ENCODE measurements around the gene ST6GALNAC5.
"Not testable (repeated sequence)": the region's sequence is repeated elsewhere in the genome, so short reads cannot be mapped to it uniquely, and the experiment has no call there.

Gene ST6GALNAC5

DNA sequence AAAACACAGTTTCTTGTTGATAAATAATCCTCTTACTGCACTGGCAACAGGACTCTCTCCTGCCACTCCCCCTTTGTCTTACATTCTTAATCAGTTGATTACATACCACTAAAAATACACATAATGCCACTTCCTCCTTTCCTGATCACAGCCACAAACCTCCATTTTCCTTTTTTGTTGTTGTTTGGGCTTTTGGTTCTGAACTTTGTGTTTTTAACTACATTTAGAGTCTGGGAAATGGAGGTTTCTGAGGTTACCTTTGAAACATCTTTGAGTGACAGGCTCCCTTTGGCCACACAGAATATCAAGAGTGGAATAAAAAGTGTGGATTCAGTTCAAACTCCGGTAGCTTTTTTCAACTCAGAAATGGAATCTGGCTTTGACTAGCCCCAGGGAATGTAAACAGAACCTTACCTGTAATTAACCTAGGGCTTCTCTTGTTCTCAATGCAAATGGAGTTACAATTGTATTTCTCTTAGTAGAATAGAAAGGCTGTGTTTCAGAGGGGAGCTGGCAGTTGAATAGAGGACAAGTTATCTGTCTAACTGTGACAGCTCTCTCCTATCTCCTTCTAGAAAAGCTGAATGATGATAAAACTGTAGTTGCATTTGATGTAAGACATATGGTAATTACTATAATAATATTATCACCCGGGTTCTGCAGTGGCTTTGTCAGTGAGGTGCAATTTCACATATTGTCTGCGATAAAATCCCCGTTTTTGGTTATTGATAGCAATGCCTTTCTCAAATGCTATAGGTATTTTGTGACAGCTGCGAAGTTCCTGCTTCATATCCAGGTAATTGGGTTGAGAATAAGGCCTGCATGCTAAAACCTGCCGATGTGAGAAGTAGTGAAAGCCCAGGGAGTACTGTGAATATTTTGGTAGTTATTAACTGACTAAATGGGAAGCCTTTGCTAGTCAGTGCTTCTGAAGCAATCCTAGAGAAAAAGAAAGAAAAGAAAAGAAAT is 66.9 kb downstream of the ST6GALNAC5 start:
- no peak overlapping the region for H3K4me3 ChIP-seq (ENCODE audit: low read depth, low read length)

DNA sequence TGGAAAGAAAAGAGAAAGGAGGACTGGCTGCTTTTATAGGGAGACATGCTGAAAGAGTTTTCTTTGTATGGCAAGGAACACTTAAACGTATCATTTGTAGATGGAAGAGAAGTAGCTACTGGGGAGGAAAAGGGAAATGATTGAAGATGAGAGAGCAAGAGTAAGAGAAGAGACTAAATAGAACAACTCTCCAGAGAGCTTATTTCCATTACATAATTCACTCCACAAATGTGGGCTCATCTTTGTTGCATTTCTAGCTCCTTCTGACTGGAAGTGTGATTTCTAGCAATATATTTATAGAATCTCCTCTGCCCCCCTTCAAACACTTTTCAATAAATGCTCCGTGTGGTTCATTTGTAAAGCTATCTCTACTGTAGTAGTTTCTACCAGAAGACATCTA is 71.0 kb downstream of the ST6GALNAC5 start:
- H3K4me3 ChIP-seq (ENCODE audit: low read depth, low read length), result no peak overlapping the region

DNA sequence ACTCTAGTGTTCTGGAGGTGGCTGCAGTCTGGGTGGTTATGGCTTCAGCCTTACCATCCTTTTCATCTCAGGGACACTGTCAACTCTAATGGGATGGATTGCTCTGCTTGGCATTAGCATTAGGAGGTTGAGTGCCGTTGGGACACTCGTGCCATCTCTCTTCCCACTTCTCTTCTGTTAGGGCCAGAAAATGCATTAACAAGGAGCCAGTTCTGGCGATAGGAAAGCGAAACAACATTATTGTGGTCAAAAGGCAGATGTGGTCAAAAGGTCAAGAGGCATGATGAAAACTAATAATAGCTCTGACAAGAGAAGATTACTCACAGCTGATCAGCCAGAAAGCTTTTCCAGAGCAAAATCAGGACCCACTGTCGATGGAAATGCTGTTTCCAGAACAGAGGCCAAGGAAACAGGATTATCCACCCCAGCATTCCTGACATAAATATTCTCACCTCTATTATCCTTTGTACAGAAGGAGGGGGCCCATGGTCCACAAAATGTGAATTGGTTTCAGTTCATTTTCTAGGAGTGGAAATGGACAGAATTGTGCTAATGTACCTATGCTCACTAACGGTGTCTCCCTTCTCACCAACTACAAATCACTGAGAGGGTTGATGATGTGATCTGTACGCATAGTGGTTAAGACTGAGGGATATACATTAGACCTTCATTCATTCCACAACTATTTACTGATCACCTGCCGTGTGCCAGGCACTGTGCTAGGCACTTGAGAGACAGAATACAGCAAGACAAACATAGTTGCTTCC is 72.0 kb downstream of the ST6GALNAC5 start:
- no peak overlapping the region for H3K4me3 ChIP-seq (ENCODE audit: low read depth, low read length)

DNA sequence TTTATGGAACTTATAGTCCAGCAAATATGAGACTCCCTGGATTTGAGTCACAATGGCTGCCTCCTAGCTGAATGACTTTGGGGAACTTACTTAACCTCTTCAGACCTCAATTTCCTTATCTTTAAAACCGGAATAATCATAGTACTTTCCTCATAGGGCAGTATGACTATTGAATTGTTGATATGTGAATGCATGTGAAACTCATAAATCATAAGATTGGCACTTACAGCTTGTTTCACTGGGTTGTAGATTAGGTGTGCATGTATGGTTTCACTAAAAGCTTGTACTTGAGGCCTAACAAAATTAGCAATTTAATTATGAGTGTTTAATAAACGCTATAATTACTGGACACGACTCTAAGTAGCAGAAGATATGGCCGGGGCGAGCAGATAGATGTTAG is 72.5 kb downstream of the ST6GALNAC5 start:
- no peak overlapping the region for H3K4me3 ChIP-seq (ENCODE audit: low read depth, low read length)

DNA sequence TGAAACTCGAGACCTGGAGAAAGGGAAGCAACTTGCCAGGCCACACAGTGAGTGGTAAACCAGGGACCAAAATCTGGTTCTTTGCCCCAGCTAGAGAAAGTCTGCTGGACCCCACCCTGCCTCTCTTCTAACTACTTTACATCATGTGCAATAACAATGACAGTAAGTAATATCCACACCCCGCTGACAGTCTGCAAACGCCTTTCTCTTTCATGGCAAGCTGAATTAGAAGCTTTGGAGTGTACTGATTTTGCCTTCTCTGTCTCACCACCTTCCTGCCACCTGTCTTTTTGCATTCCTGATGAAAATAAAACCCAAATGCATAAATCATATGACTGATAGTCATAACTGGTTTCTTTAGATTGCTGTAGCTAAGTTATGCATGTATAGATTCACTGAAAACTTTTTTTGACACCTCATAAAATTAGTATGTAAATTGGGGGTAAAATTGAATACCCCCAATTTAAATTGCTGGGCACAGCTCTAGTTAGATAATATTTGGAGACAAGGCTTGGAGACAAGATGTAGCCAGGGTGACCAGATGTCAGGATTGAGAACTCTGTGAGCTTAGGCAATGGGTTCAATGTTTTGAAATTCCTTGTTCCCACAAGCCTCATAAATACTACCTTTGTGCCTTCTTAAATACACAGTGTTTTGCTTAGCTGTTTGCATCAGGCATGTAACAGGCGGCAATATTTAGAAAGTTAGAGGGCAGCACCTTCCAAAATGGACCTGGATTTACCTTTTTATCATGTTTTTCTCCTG is 73.5 kb downstream of the ST6GALNAC5 start:
- no peak overlapping the region for H3K4me3 ChIP-seq (ENCODE audit: low read depth, low read length)

DNA sequence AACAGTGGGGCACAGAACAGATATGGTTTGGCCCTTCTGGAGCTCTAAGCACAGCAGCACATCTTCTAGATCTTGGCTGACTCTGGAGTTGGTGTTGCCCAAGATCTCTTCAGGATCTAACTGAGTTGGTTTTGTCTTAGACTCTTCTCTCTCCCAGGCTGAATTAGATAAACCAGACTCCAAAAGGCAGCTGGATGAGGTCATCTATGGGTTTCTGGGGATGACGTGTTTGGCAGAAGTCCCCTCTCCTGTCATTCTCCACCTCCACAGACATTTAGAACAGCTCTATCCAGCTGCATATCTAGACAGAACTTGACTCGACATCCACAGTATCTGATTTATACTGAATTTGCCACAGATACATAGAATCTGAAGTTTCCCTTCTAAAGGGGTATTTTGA is 75.3 kb downstream of the ST6GALNAC5 start:
- no peak overlapping the region for H3K4me3 ChIP-seq (ENCODE audit: low read depth, low read length)

DNA sequence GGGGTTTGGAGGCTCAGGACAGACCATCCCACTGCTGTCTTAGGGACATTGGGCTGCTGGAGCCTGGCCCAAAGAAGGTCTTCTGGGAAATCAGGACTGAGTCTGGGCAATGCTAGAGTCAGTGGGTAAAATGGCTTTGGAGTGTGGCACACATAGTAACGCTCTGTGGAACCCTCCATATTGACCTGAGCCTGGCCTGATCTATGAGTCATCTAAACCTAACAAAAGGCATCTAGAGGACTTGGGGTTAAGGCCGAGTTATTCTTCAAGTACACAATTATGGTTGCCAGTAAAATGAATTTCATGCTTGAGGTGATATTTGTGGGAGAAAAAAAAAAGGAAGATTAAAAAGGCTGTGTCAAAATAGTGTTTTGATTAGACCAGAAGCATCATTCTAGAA is 77.7 kb downstream of the ST6GALNAC5 start:
- no peak overlapping the region for H3K4me3 ChIP-seq (ENCODE audit: low read depth, low read length)

DNA sequence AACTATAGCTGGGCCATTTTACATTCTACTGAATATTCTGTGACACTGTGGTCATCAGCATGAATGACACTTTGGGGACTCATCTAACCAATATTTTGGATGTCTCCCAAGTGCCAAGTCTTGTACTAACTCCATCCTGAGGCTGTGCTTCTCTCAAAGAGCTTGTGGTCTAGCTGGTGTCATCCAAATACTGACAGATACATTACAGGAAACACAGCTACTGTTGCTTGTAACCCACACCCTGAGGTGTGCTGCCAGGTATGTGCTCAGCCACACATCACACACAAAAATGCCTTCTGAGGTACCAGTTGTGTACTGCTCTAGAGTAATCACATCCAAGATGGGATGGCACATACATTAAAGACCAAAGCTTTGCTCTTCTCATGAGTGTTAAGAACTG is 81.6 kb downstream of the ST6GALNAC5 start:
- H3K4me3 ChIP-seq (ENCODE audit: low read depth, low read length), result no peak overlapping the region

DNA sequence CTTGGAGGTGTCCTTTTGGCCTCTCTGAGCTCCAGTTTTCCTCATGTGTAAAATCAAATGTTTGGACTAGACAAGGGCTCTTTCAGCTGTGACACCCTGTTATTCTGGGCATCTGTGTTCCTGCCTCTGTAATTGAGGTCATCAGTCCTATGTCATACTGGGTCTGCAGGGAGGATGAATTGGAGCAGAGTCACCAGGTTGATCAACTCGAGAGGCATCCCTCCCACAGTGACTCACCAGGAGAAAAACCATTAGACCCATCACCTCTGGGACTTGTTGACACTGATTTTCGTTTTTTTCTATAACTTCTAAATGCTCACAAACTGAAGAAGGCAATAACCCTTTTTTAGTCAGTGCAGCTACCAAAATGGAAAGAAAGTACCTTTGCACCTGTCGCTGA is 82.2 kb downstream of the ST6GALNAC5 start:
- H3K4me3 ChIP-seq (ENCODE audit: low read depth, low read length), result no peak overlapping the region

DNA sequence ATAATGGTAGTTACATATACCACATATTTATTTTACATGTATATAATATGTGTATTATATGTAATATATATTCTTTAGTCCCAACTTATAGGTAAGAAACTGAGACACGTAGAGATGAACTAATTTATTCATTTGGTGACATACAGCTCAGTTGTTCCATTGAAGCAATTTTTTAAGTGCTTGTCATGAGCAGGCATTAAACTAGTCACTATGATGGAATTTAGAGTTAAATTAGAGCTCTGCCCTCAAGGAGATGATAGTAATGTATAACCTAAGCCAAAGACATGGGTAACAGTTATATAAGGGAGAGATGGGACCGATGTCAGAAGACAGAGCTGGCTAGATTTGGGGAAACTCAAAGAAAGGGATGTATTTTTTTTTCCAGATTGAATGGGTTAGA is 83.0 kb downstream of the ST6GALNAC5 start:
- no peak overlapping the region for H3K4me3 ChIP-seq (ENCODE audit: low read depth, low read length)

DNA sequence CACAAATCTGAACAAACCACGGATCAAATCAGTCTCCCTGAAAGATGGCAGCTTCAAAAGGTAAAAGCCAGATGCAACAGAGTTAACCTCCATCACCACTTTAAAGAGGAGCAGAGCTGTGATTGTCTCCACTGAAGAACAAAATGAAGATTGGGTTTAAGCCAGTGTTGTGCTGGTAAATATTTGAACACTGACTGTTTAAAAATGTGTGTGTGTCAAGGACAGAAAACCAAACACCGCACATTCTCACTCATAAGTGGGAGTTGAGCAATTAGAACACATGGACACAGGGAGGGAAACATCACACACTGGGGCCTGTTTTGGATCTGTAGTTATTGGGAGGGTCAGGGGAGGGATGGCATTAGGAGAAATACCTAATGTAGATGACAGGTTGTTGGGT is 83.9 kb downstream of the ST6GALNAC5 start:
- no peak overlapping the region for H3K4me3 ChIP-seq (ENCODE audit: low read depth, low read length)

DNA sequence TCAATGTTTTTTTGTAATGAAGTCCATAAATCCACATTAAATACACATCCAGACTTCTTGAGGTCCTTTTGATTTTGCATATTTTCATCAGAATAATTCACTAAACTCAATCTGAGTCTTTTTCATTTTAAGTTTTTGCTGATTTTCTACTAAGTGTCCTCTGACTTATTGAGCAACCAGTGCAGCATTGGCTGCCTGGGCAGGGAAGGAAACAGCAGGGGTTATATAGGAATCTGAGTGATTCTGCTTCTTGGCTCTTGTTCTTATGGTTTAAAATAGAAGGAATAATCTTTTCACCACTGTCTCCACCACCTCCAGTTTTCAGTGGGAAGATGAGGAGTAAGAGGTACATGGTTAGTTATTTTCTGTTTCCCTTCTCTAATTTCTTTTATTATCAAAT is 88.4 kb downstream of the ST6GALNAC5 start:
- H3K4me3 ChIP-seq (ENCODE audit: low read depth, low read length), result no peak overlapping the region

DNA sequence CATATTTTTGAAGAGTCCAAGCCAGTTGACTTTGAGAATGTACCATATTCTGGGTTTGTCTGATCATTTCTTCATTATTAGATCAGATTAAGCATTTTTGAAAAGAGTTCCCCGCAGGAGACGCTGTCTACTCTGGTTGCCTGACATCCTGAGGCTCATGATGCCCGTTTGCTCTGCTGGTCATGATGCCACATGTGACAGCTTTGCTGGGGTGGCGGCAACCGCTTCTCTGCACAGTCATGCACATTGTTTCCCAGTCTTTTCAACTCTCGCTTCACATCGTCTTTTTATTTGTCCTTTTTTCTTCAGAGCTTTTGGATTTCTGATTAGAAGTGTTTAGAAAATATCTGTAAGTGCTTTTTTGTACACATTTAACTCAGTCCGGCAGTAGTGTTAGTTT is 90.7 kb downstream of the ST6GALNAC5 start:
- H3K4me3 ChIP-seq (ENCODE audit: low read depth, low read length), result no peak overlapping the region

DNA sequence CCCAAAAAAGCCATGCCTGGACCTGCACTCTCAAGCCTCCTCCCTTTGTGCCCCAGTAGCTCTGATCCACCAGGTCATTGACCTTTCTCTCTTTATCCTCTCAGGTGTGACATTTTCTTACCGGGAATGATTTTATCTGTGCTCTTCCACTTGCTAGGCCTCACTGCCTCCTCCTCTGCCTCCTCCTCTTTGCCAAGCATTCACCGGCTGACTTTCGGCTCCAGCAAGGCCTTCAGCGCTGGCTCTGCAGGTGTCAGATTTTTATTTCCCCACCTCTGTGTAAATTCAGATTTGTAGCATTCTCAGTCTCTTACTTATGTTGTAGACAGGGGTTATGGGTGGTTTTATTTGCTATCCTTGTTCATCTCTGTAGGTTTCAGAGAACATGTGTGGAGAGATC is 91.5 kb downstream of the ST6GALNAC5 start:
- no peak overlapping the region for H3K4me3 ChIP-seq (ENCODE audit: low read depth, low read length)

DNA sequence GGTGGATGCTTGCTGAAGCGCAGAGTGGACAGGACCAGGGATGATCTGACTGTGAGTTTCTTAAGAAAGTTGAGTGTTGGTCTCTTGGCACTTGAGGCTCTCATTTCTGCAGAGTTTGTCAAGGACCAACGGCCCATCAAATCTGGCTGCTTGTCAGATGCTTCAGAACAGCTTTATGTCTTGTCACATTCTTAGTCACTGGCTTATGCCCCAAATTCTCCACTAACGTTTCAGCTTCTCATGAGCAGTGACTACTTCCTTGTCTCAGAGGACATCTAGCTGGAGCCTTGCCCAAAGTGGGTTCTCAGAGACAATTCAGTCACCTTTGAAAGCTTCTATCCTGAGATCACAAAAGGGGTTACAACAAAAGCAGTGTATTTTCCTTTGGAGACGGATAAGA is 92.3 kb downstream of the ST6GALNAC5 start:
- no peak overlapping the region for H3K4me3 ChIP-seq (ENCODE audit: low read depth, low read length)

DNA sequence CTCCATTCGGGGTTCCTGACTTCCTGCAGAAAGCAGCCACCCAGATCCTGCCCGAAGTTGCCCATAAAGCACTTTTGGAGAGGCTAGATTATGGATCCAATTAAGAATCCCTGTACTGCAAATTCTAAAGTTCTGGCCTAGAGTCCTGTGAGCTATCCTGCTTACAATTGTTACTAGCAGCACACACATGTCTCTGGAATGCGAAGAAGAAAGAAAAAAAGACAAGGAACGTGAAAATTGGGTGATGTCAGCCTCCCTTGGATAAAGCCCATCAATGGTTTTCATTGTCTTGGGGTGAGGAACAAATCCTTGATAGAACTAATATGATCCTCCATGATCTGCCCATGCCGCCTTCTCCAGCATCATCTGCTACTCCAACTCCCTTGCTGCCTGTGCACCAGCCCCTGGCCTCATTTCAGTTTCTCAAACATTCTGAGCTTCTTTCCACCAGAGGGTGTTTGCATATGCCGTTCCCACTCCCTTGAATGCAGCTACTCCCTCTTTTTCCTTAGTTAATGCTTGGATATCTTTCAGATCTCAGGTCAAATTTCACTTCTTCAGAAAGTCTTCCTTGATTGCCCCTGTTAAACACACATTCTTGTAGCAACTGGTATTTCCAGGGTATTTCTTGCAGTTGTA is 94.0 kb downstream of the ST6GALNAC5 start:
- H3K4me3 ChIP-seq (ENCODE audit: low read depth, low read length), result no peak overlapping the region

DNA sequence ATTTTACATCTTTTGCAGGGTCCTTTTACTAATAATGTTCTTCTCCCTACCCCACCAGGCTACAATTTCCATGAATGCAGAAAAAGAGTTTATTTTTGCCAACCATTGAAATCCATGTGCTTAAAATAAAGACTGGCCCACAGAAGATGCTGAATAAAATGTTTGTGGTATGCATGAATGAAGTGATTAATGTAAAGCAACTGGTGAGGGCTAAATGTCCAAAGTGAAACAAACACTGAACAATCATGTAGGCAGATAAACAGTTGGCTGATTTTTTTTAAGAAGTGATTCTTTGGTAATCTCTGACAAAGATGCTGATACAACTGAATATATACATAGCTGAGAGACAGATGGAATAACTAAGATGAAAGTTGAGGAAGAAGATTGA is 94.5 kb downstream of the ST6GALNAC5 start:
- no peak overlapping the region for H3K4me3 ChIP-seq (ENCODE audit: low read depth, low read length)

DNA sequence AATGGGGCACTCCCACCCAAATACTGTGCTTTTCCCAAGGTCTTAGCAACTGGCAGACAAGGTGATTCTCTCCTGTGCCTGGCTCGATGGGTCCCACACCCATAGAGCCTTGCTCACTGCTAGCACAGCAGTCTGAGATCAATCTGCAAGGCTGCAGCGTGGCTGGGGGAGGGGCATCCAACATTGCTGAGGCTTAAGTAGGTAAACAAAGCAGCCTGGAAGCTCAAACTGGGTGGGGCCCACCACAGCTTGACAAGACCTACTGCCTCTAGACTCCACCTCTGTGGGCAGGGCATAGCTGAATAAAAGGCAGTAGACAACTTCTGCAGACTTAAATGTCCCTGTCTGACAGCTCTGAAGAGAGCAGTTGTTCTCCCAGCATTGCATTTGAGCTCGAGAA is 114.0 kb downstream of the ST6GALNAC5 start:
- not testable (repeated sequence) for H3K4me3 ChIP-seq (ENCODE audit: low read depth, low read length)

DNA sequence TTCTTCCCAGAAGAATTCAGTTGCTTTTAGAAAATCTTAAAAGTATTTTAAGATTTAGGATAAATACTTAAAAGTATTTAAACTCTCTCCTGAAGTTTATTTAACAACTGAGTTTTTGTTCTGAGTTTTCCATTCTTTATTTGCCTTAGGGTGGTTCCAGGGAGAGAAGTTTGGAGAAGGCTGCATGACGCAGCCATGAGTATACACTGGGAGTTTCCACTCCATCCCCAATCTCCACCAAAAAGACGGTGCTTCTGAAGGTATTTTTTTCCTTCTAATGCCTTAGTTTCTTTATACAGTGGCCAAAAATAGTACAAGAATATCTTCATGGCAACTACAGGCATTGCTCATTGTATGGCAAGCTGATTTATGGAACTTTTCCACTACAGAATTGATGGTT is 122.7 kb downstream of the ST6GALNAC5 start:
- no peak overlapping the region for H3K4me3 ChIP-seq (ENCODE audit: low read depth, low read length)

DNA sequence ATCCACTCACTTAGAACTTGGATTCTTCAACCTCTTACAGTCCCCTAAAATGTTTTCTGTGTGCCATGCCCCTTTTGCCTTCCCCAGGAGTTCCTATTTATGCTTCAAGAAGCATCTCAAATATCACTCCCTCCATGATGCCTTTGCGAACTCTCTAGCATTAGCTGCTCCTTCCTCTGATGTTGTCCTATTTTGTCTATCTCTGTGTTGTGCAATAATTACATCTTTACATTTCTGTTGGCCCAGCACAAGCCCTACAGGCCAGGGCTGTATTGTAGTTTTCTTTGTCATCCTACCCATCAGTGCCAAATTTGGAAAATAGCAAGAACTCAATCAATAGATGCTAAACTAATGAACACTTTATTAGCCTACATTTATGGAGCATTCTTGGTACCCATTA is 125.8 kb downstream of the ST6GALNAC5 start:
- no peak overlapping the region for H3K4me3 ChIP-seq (ENCODE audit: low read depth, low read length)

Data from iPS-11a (cell line).